ENCODE data around the gene RHO.
"Not testable (repeated sequence)": the region's sequence is repeated elsewhere in the genome, so short reads cannot be mapped to it uniquely, and the experiment has no call there.

The RHO gene

GRCh38 chr3:129528589-129529100, at the start of gene RHO:
Gene RHO (plus strand): TSS chr3:129528639. CDS start chr3:129528734, 95 bp downstream.
- no peak for FAIRE-seq

DNA sequence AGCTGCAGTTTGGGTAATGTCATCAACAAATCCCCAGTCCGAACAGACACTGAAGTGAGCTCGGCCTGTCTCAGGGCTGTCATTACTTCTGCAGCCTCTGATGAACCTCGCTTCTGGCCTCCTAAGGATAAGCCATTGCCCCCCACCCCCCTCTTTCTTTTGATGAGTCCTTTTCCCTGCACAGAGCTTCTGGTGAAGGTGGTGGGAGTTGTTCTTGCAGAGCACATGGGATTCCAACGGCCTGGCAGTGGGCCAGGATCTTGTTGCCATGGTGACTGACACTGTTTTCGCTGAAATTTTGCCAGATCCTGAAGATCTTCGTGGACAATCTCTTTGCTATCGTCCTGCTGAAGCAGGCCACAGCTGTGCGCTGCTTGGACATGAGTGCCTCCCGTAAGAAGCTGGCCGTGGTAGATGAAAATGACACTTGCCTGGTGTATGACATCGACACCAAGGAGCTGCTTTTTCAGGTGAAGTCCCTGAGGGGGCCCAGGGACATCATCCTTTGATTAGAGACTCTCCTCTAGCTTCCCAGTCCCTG, 47.1 kb upstream of the RHO start:
- not testable (repeated sequence) for FAIRE-seq; DNase-seq (ENCODE audit: low spot score)

More at GRCh38 chr3:129528589-129529100, at the start of gene RHO:
- DNase-seq (ENCODE audit: low spot score): no peak

- no peak for DNase-seq (ENCODE audit: low spot score)
- no peak for FAIRE-seq
Observed at GRCh38 chr3:129481766-129482332, 46.6 kb upstream of the RHO start.

GRCh38 chr3:129482721-129483120, 45.7 kb upstream of the RHO start:
- DNase-seq (ENCODE audit: low spot score) (no peak), FAIRE-seq (no peak)

DNA sequence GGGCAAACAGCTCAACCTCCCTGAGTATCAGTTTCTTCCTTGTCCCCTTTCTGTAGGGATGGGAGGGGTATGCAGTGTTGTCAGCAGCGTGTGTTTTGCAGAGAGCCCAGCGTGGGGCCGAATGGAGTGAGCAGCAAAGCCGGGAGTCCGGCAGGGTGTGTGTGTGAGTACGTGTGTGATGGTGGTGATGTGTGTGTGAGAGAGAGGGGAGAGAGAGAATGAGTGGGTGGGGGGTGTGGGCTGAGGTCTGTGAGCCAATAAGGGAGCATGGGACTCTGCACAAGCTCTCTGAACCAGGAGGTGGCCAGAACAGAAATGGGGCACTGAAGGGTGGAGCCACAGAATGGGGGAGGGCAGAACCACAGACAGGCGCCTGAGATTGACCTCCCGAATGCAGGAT, 44.6 kb upstream of the RHO start:
- FAIRE-seq: no peak
- DNase-seq (ENCODE audit: low spot score): no peak

- DNase-seq (ENCODE audit: low spot score); FAIRE-seq: not testable (repeated sequence)
Observed at GRCh38 chr3:129485146-129485545, 43.3 kb upstream of the RHO start.

GRCh38 chr3:129485721-129486663, 42.4 kb upstream of the RHO start:
- FAIRE-seq (no peak), DNase-seq (ENCODE audit: low spot score) (no peak)

- DNase-seq (ENCODE audit: low spot score) (no peak), FAIRE-seq (no peak)
Observed at GRCh38 chr3:129486664-129487035, 41.8 kb upstream of the RHO start.

GRCh38 chr3:129487183-129487867, 41.1 kb upstream of the RHO start:
- FAIRE-seq (no peak), DNase-seq (ENCODE audit: low spot score) (no peak)

DNA sequence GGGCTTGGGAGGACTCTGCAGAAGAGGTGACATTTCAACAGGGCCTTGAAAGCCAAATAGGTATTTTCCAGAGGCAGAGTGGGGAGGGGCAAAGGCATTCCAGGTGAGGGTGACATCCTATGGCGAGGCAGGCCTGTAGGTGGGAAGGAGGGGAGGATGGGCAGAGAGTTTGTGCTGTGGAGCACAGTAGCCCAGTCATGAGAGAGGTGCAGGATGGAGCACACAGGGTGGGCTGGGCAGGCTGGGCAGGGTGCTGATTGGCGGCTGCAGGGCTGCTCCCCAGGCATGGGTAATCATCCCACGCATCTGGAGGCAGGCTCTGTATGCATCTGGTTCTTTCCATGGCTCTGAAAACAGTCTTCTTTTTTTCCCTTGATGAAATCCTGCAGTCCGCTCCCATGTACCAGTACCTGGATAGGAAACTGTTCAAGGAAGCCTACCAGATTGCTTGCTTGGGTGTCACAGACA, 40.5 kb upstream of the RHO start:
- not testable (repeated sequence) for DNase-seq (ENCODE audit: low spot score); FAIRE-seq

DNA sequence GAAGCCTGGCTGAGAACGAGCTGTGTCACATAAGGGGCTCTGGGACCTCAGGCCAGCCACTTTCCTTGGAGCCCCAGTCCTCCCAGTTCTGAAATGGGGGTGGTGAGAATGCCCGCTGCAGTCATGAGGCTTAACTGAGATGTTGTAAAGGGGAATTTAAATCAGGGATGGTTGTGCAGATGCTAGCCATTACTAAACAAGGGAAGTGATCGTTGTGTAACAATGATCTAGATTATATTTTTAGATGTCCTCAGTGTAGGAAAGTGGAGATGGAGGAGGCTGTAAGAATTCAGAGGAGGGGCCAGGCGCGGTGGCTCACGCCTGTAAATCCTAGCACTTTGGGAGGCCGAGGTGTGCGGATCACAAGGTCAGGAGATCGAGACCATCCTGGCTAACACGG, 39.2 kb upstream of the RHO start:
- not testable (repeated sequence) for DNase-seq (ENCODE audit: low spot score); FAIRE-seq

DNA sequence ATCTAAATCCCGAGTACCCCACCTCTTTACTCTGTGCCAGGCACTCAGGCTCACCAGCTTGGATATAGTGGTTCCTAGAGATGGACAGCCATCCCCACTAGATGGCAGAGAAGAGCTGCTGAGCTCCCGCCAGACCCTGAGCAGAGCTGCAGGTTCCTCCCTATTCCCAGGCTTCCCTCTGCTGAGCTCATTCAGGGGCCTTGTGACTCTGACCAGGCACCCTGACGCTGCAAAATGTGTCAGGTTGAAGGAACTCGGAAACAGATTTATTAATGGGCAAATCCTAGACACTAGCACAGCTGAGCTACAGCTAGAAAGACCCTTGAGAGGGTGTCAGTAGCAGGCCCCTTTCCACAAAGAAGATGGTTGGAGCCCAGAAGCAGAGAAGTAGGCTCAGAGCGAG, 38.2 kb upstream of the RHO start:
- DNase-seq (ENCODE audit: low spot score): peak; percentile 85
- FAIRE-seq: no peak

- not testable (repeated sequence) for DNase-seq (ENCODE audit: low spot score); FAIRE-seq
Observed at GRCh38 chr3:129491077-129491476, 37.4 kb upstream of the RHO start.

GRCh38 chr3:129491794-129492193, 36.6 kb upstream of the RHO start:
- DNase-seq (ENCODE audit: low spot score) (no peak), FAIRE-seq (no peak)

GRCh38 chr3:129492691-129493090, 35.7 kb upstream of the RHO start:
- FAIRE-seq: no peak
- DNase-seq (ENCODE audit: low spot score): no peak

DNA sequence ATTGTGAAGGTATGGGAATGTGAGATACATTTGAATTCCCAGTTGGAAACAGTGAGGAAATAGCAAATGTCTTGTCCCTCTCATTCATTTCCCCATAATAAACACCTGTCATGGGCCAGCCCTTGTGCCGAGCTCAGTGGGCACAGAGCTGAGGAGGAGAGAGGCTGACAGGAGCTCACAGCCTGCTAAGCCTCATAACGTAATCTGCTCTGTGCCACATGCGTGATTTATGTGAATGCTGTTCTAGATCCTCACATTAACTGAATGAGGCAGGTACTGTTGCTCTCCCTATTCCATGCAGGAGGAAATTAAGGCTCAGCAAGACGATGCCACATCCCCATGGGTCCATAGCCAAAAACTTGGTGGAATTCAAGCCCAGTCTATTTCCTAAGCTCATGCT, 35.2 kb upstream of the RHO start:
- FAIRE-seq: no peak
- DNase-seq (ENCODE audit: low spot score): no peak

DNA sequence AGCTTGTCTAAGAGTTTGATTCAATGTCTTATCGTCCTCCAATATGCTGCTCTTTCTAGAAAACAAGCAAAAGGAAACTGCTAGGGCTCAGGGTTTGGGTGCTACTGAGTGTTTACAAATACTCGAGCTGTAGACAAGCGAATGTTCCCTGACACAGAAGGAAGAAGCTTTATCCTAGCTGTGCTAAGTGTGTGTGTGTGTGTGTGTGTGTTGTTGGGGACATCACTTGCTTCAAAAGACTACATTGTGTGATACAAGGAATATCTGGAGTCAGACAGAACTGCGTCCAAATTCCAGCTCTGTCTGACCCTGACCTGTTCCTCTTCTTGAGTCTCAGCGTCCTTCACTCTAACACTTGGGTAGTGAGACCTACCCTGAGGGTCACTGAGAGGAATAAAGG, 33.9 kb upstream of the RHO start:
- DNase-seq (ENCODE audit: low spot score); FAIRE-seq: not testable (repeated sequence)

DNA sequence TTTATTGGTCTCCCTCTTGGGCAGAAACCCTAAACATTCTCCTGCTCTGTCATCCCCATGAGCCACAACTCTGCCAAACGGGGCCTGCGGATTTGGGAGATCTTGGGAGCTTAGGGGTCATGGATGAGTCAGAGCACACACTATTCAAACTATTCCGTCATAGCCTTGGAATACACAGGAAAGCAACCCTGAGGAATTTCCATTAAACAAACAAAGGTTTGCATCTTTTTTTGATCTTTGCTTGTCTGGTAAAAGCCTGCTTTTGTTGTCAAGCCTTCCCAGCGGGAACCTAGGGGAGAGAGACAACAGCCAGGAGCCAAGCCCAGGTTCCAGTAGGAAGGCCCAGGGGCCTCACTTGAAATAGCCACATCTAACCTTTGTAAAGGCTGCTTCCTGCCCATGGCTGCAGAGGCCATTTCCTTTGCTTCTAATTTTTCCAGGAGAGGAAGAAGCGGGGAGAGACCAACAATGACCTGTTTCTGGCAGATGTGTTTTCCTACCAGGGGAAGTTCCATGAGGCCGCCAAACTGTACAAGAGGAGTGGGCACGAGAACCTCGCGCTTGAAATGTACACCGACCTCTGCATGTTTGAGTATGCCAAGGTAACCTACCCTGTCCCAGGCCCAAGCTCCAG, 33.3 kb upstream of the RHO start:
- not testable (repeated sequence) for DNase-seq (ENCODE audit: low spot score); FAIRE-seq

DNA sequence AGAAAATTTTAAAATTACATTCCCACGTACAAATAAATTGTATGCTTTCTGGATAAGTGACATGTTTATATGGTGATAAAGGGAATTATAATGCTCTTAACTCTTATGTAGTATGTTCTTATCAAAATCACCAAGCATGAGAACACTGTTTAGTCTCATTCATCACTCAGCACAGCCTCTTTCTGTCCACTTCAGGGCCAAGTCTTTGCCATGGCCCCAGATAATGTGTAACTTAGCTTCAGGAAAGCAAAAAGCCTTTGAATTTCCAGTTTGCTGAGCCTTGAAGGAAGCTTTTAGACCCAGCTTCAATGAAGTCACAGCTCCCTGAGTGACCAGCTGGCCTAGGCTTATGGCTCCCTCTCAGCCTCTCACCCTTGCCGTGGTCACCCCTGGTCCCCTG, 30.6 kb upstream of the RHO start:
- DNase-seq (ENCODE audit: low spot score); FAIRE-seq: not testable (repeated sequence)

GRCh38 chr3:129498603-129499488, 29.6 kb upstream of the RHO start:
- not testable (repeated sequence) for FAIRE-seq; DNase-seq (ENCODE audit: low spot score)
